HG02588 (cell line): ENCODE measurements around the gene MIEF2.

Experiments
- ATAC-seq: cut with Tn5 transposase; IDR thresholded peaks from one replicate; pipeline ENCODE4 v1.9.1; 2021; ENCODE audit warnings: mild to moderate bottlenecking, moderate library complexity; ENCODE audit not compliant: unreplicated experiment

Gene MIEF2

GRCh38 chr17:18235743-18236256 lies 24.7 kb upstream of the MIEF2 start:
- ATAC-seq: no peak

- no peak for ATAC-seq
Measured at GRCh38 chr17:18236494-18236893, 24.0 kb upstream of the MIEF2 start.

- ATAC-seq: no peak
Measured at GRCh38 chr17:18237461-18237860, 23.0 kb upstream of the MIEF2 start.

- ATAC-seq: no peak
Measured at GRCh38 chr17:18238299-18238698, 22.2 kb upstream of the MIEF2 start.

GRCh38 chr17:18240449-18240848 lies 20.0 kb upstream of the MIEF2 start:
- no peak for ATAC-seq

GRCh38 chr17:18241229-18241871 lies 19.1 kb upstream of the MIEF2 start:
- no peak for ATAC-seq

- no peak for ATAC-seq
Measured at GRCh38 chr17:18245038-18245776, 15.3 kb upstream of the MIEF2 start.

GRCh38 chr17:18246109-18246725 lies 14.2 kb upstream of the MIEF2 start:
- no peak for ATAC-seq

- ATAC-seq: no peak
Measured at GRCh38 chr17:18246880-18247612, 13.4 kb upstream of the MIEF2 start.

GRCh38 chr17:18247613-18248001 lies 12.9 kb upstream of the MIEF2 start:
- ATAC-seq: no peak

GRCh38 chr17:18248300-18248731 lies 12.1 kb upstream of the MIEF2 start:
- no peak for ATAC-seq

GRCh38 chr17:18248811-18249210 lies 11.7 kb upstream of the MIEF2 start:
- ATAC-seq: no peak

- no peak for ATAC-seq
Measured at GRCh38 chr17:18250259-18250658, 10.2 kb upstream of the MIEF2 start.

GRCh38 chr17:18250708-18251107 lies 9.8 kb upstream of the MIEF2 start:
- no peak for ATAC-seq

- ATAC-seq: no peak
Measured at GRCh38 chr17:18251204-18251603, 9.3 kb upstream of the MIEF2 start.

- no peak for ATAC-seq
Measured at GRCh38 chr17:18252160-18252559, 8.3 kb upstream of the MIEF2 start.

- ATAC-seq: no peak
Measured at GRCh38 chr17:18253187-18253884, 7.1 kb upstream of the MIEF2 start.

GRCh38 chr17:18253947-18254821 lies 6.3 kb upstream of the MIEF2 start:
- no peak for ATAC-seq

GRCh38 chr17:18254888-18255649 lies 5.4 kb upstream of the MIEF2 start:
- no peak for ATAC-seq
